ENCODE data around the gene TRAF2. TPM values are rescaled to one million over a fixed set of nuclear protein-coding genes. Genes with fewer than 3 reads are reported as not detected.

The TRAF2 gene
- total and polyA plus RNA-seq, 4 donors = 4.7 to 14.9 (median 6.8) TPM

DNA sequence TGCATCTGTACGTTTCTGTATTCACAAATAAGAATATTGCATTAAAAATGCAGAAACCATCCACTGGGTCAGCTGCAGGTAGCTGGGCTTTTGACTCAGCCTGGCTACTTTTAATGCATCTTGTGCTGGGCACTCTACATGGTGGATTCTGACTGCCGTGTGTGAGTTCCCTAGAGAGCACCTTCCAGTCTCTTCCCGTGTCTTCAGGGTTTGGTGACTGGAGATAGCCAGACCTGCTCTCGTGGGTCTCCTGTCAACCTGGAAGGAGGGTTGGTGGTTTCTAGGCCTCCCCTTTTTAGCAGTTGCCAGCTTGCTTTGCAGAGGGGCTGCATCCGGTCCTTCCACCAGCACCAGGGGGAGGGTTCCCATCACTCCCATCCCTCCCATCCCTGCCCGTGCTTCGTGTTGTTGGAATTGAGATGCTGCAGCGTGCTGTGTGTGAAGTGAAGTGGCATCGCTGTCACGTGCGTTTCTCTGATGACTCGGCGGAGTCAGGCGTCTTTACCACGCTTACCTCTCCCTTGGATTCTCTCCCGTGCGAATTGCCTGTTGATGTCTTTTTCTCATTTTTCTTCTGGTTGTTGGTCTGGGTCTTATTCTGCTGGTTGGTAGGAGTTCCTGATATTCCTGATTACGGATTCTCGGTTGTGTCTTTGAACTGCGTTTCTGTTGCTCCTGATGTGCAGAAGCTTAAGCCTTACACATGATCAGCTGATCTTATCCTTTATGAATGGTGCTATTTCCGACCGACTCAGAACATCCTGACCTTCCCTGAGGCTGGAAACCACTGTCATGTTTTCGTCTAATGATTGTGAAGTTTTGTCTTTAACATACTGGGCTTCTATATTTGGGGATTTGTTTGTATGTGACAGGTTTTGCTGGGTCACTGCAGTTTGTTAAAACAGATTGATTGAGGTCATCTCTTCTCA lies 41.3 kb downstream of the TRAF2 start:
- H3K27ac ChIP-seq (ENCODE audit: low read depth in 1 of 2, low read length in 2 of 2) = no peak overlapping the region
- no peaks in the 10 kb centered on the region for H3K9me3 ChIP-seq (ENCODE audit: control insufficient read depth in 4 of 4, low read length in 3 of 4)
- DNase-seq (ENCODE audit: low spot score) = peak; percentile 32
- peaks cover 5 to 26% (median 6%) of the 10 kb centered on the region in 4 donors for H3K36me3 ChIP-seq (ENCODE audit: control insufficient read depth in 4 of 4, insufficient read depth in 3 of 4, low read depth in 1 of 4, low read length in 3 of 4)
- no peak for TF ChIP-seq RXRA (IDR thresholded peaks at IDR 0.05)
- TF ChIP-seq, protein P1, sequence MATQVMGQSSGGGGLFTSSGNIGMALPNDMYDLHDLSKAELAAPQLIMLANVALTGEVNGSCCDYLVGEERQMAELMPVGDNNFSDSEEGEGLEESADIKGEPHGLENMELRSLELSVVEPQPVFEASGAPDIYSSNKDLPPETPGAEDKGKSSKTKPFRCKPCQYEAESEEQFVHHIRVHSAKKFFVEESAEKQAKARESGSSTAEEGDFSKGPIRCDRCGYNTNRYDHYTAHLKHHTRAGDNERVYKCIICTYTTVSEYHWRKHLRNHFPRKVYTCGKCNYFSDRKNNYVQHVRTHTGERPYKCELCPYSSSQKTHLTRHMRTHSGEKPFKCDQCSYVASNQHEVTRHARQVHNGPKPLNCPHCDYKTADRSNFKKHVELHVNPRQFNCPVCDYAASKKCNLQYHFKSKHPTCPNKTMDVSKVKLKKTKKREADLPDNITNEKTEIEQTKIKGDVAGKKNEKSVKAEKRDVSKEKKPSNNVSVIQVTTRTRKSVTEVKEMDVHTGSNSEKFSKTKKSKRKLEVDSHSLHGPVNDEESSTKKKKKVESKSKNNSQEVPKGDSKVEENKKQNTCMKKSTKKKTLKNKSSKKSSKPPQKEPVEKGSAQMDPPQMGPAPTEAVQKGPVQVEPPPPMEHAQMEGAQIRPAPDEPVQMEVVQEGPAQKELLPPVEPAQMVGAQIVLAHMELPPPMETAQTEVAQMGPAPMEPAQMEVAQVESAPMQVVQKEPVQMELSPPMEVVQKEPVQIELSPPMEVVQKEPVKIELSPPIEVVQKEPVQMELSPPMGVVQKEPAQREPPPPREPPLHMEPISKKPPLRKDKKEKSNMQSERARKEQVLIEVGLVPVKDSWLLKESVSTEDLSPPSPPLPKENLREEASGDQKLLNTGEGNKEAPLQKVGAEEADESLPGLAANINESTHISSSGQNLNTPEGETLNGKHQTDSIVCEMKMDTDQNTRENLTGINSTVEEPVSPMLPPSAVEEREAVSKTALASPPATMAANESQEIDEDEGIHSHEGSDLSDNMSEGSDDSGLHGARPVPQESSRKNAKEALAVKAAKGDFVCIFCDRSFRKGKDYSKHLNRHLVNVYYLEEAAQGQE (IDR thresholded peaks at IDR 0.05) = no peak
- no peak for TF ChIP-seq SP1 (IDR thresholded peaks at IDR 0.05)
- TF ChIP-seq, protein P2, sequence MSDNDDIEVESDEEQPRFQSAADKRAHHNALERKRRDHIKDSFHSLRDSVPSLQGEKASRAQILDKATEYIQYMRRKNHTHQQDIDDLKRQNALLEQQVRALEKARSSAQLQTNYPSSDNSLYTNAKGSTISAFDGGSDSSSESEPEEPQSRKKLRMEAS (IDR thresholded peaks at IDR 0.05) = no peak
- TF ChIP-seq, protein P3, sequence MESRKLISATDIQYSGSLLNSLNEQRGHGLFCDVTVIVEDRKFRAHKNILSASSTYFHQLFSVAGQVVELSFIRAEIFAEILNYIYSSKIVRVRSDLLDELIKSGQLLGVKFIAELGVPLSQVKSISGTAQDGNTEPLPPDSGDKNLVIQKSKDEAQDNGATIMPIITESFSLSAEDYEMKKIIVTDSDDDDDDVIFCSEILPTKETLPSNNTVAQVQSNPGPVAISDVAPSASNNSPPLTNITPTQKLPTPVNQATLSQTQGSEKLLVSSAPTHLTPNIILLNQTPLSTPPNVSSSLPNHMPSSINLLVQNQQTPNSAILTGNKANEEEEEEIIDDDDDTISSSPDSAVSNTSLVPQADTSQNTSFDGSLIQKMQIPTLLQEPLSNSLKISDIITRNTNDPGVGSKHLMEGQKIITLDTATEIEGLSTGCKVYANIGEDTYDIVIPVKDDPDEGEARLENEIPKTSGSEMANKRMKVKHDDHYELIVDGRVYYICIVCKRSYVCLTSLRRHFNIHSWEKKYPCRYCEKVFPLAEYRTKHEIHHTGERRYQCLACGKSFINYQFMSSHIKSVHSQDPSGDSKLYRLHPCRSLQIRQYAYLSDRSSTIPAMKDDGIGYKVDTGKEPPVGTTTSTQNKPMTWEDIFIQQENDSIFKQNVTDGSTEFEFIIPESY (IDR thresholded peaks at IDR 0.05) = no peak
- TF ChIP-seq HNF4G (IDR thresholded peaks at IDR 0.05) = no peak
- no peak for TF ChIP-seq EGR1 (IDR thresholded peaks at IDR 0.05; ENCODE audit: low read depth in 2 of 2)
- TF ChIP-seq, protein P4, sequence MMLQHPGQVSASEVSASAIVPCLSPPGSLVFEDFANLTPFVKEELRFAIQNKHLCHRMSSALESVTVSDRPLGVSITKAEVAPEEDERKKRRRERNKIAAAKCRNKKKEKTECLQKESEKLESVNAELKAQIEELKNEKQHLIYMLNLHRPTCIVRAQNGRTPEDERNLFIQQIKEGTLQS (IDR thresholded peaks at IDR 0.05) = no peak
- no peak for TF ChIP-seq NR2F2 (IDR thresholded peaks at IDR 0.05)
- no peak overlapping the region for H3K9ac ChIP-seq (ENCODE audit: low read depth in 1 of 2, low read length in 2 of 2)
- H3K27me3 ChIP-seq (ENCODE audit: control insufficient read depth in 4 of 4, insufficient read depth in 4 of 4, low read length in 3 of 4) = no peaks in the 10 kb centered on the region
- no peak overlapping the region for H3K4me3 ChIP-seq (ENCODE audit: low read depth in 1 of 3, low read length in 3 of 3)
- no peaks in the 10 kb centered on the region for H3K4me1 ChIP-seq (ENCODE audit: control insufficient read depth in 4 of 4, insufficient read depth in 4 of 4, low read length in 3 of 4)
- 80% methylated on average over 23 of the region's 23 CpGs for WGBS

DNA sequence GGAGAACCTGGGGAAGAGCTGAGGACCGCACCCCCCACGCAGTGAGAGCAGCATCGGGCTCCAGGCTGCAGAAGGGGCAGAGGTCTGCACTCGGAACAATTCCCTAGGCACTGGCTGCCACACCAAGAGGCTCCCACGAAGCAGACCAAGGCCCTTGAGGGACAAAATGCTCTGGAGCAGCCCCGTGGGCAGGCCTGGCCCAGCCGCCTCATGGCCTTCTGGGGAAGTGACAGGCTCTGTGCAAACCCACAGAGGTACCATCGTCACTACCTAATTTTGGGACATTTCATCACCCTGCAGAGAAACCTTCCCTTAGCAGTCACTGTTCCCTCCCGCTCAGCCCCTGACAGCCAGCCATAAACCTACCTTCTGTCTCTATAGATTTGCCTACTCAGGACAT lies 42.3 kb downstream of the TRAF2 start:
- WGBS = 91% methylated on average over 9 of the region's 9 CpGs

More for the DNA sequence above, 42.3 kb downstream of the TRAF2 start:
- Histone ChIP-seq H3K9me3 (ENCODE audit: control insufficient read depth in 4 of 4, low read length in 3 of 4) (no peaks in the 10 kb centered on the region), H3K27ac (ENCODE audit: low read depth in 1 of 2, low read length in 2 of 2) (no peak overlapping the region), H3K9ac (ENCODE audit: low read depth in 1 of 2, low read length in 2 of 2) (no peak overlapping the region), H3K4me1 (ENCODE audit: control insufficient read depth in 4 of 4, insufficient read depth in 4 of 4, low read length in 3 of 4) (no peaks in the 10 kb centered on the region), H3K36me3 (ENCODE audit: control insufficient read depth in 4 of 4, insufficient read depth in 3 of 4, low read depth in 1 of 4, low read length in 3 of 4) (peaks cover 5 to 26% (median 6%) of the 10 kb centered on the region in 4 donors), H3K4me3 (ENCODE audit: low read depth in 1 of 3, low read length in 3 of 3) (no peak overlapping the region), H3K27me3 (ENCODE audit: control insufficient read depth in 4 of 4, insufficient read depth in 4 of 4, low read length in 3 of 4) (no peaks in the 10 kb centered on the region)
- TF ChIP-seq, protein P1 (IDR thresholded peaks at IDR 0.05) = no peak
- TF ChIP-seq HNF4G (IDR thresholded peaks at IDR 0.05) = no peak
- TF ChIP-seq, protein P3 (IDR thresholded peaks at IDR 0.05) = no peak
- TF ChIP-seq, protein P2 (IDR thresholded peaks at IDR 0.05) = no peak
- TF ChIP-seq GABPA (IDR thresholded peaks at IDR 0.05 in 1 of 2, conservative IDR thresholded peaks at IDR 0.05 in 1 of 2) = no peak
- no peak for TF ChIP-seq NR2F2 (IDR thresholded peaks at IDR 0.05)
- TF ChIP-seq, protein P4 (IDR thresholded peaks at IDR 0.05) = no peak
- DNase-seq (ENCODE audit: low spot score) = peak; percentile 28
